Renal pelvis (tissue), 12 donors: ENCODE data around the gene TGFB1. TPM values are rescaled to one million over a fixed set of nuclear protein-coding genes. Genes with fewer than 3 reads are reported as not detected.
"Not testable (repeated sequence)": the region's sequence is repeated elsewhere in the genome, so short reads cannot be mapped to it uniquely, and the experiment has no call there.

Experiments
- DNase-seq: peaks from one replicate; pipeline ENCODE4 v3.0.0-alpha.2; 2013
- long read RNA-seq, 16 experiments: transcript quantifications; one replicate each; lab custom pipeline, GENCODE V29; 2026
- polyA plus RNA-seq, 3 donors: library from polyadenylated mRNA; unstranded; fragments of 120-200 nt; gene quantifications; one replicate each; pipeline ENCODE4 v1.2.1, GENCODE V29; 2013; ENCODE audit not compliant: insufficient read length in 3 of 3

The TGFB1 gene
- 10 to 100 TPM; 28.9 to 33.1 (median 29.3) TPM for polyA plus RNA-seq
- long read RNA-seq, donor 1, transcript TGFB1-201 (7 exons, 2,769 nt), result major isoform, 6 of 363 reads
- long read RNA-seq, donor 1, partial matches to known transcripts, result 337 of 363 reads
- long read RNA-seq, donor 1, other reads (novel, unspliced or antisense), result 20 of 363 reads
- long read RNA-seq, donor 2, transcript TGFB1-201 (7 exons, 2,769 nt), result major isoform, 16 of 16 reads
- long read RNA-seq, donor 2, partial matches to known transcripts, result 0 of 16 reads
- long read RNA-seq, donor 2, other reads (novel, unspliced or antisense), result 0 of 16 reads
- long read RNA-seq, donor 3, transcript TGFB1-201 (7 exons, 2,769 nt), result major isoform, 9 of 14 reads
- long read RNA-seq, donor 3, partial matches to known transcripts, result 5 of 14 reads
- long read RNA-seq, donor 3, other reads (novel, unspliced or antisense), result 0 of 14 reads
- long read RNA-seq, donor 4, transcript TGFB1-201 (7 exons, 2,769 nt), result major isoform, 10 of 10 reads
- long read RNA-seq, donor 4, partial matches to known transcripts, result 0 of 10 reads
- long read RNA-seq, donor 4, other reads (novel, unspliced or antisense), result 0 of 10 reads
- long read RNA-seq, donor 5, partial matches to known transcripts, result 0 of 2 reads
- long read RNA-seq, donor 5, other reads (novel, unspliced or antisense), result 0 of 2 reads
- long read RNA-seq, donor 6, transcript TGFB1-201 (7 exons, 2,769 nt), result major isoform, 12 of 286 reads
- long read RNA-seq, donor 6, partial matches to known transcripts, result 229 of 286 reads
- long read RNA-seq, donor 6, other reads (novel, unspliced or antisense), result 45 of 286 reads
- long read RNA-seq, donor 7, transcript TGFB1-201 (7 exons, 2,769 nt), result major isoform, 18 of 52 reads
- long read RNA-seq, donor 7, partial matches to known transcripts, result 27 of 52 reads
- long read RNA-seq, donor 7, other reads (novel, unspliced or antisense), result 7 of 52 reads
- long read RNA-seq, donor 8, partial matches to known transcripts, result 0 of 1 reads
- long read RNA-seq, donor 8, other reads (novel, unspliced or antisense), result 0 of 1 reads
- long read RNA-seq, donor 9, transcript TGFB1-201 (7 exons, 2,769 nt), result major isoform, 14 of 446 reads
- long read RNA-seq, donor 9, partial matches to known transcripts, result 417 of 446 reads
- long read RNA-seq, donor 9, other reads (novel, unspliced or antisense), result 15 of 446 reads
- long read RNA-seq, donor 10, transcript TGFB1-201 (7 exons, 2,769 nt), result major isoform, 10 of 147 reads
- long read RNA-seq, donor 10, partial matches to known transcripts, result 106 of 147 reads
- long read RNA-seq, donor 10, other reads (novel, unspliced or antisense), result 31 of 147 reads
- long read RNA-seq, donor 11, transcript TGFB1-201 (7 exons, 2,769 nt), result major isoform, 12 of 30 reads
- long read RNA-seq, donor 11, partial matches to known transcripts, result 18 of 30 reads
- long read RNA-seq, donor 11, other reads (novel, unspliced or antisense), result 0 of 30 reads
- long read RNA-seq, donor 12, transcript TGFB1-201 (7 exons, 2,769 nt), result major isoform, 21 of 21 reads
- long read RNA-seq, donor 12, partial matches to known transcripts, result 0 of 21 reads
- long read RNA-seq, donor 12, other reads (novel, unspliced or antisense), result 0 of 21 reads
- long read RNA-seq, donor 13, transcript TGFB1-201 (7 exons, 2,769 nt), result major isoform, 9 of 14 reads
- long read RNA-seq, donor 13, partial matches to known transcripts, result 5 of 14 reads
- long read RNA-seq, donor 13, other reads (novel, unspliced or antisense), result 0 of 14 reads
- long read RNA-seq, donor 14, result 0 reads
- long read RNA-seq, donor 15, transcript TGFB1-201 (7 exons, 2,769 nt), result major isoform, 16 of 92 reads
- long read RNA-seq, donor 15, partial matches to known transcripts, result 76 of 92 reads
- long read RNA-seq, donor 15, other reads (novel, unspliced or antisense), result 0 of 92 reads
- long read RNA-seq, donor 16, transcript TGFB1-201 (7 exons, 2,769 nt), result major isoform, 11 of 483 reads
- long read RNA-seq, donor 16, partial matches to known transcripts, result 461 of 483 reads
- long read RNA-seq, donor 16, other reads (novel, unspliced or antisense), result 11 of 483 reads

DNA sequence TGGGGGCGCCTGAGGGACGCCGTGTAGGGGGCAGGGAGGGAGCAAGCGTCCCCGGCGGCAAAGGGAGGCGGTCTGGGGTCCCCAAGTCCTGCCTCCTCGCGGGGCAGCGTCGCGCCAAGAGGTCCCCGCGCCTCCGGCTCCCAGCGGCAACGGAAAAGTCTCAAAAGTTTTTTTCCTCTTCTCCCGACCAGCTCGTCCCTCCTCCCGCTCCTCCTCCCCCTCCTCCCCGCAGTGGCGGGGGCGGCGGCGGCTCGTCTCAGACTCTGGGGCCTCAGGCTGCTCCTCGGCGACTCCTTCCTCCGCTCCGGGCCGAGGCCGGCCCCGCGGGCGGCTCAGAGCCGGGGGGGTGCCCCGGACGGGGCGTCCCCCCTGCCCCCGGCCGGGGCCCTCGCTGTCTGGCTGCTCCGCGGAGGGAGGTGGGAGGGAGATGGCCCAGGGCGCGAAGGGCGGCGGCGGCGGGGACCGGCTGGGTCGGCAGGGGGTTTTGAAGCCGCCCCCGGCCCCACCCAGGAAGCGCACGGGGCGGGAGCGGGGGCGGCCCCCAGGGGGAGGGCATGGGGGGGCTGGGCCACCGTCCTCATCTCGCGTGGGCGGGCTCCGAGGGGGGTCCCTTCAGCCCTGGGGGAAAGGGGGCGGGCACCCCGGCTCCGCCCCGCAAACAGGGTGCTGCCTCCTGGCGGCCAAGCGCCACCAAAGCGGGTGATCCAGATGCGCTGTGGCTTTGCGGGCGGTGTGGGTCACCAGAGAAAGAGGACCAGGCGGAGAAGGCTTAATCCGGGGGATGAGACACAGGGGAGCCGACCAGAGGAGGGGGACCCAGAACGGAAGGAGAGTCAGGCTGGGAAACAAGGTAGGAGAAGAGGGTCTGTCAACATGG lies at the start of gene TGFB1:
Gene TGFB1, minus strand, starts transcription at position 457 of the 877 bp plus-strand sequence. CDS start 878 bp downstream, outside the sequence.
- no peak for DNase-seq

GRCh38 chr19:41402010-41402409 lies 48.3 kb upstream of the TGFB1 start:
- DNase-seq, result no peak

DNA sequence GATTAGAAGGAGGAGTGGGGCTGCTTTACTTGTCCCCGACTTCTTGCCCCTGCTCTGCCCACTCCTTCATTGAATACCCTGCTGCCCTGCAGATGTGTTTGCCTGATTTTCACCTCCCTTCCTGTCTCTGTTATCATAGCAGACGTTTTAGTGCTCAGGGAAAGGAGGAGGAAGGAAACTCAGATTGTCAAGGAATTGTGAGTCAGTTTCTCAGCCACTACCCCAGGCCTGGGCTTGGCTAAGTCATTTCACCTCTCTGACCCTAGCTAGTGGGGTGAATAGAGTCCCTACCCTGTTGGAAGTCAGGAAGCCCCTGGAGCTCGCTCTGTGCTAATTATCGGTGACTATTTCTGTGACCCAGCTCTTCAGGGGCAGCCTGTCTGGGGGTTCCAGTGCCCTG lies 47.8 kb upstream of the TGFB1 start:
- no peak for DNase-seq

GRCh38 chr19:41399525-41399924 lies 45.8 kb upstream of the TGFB1 start:
- no peak for DNase-seq

DNA sequence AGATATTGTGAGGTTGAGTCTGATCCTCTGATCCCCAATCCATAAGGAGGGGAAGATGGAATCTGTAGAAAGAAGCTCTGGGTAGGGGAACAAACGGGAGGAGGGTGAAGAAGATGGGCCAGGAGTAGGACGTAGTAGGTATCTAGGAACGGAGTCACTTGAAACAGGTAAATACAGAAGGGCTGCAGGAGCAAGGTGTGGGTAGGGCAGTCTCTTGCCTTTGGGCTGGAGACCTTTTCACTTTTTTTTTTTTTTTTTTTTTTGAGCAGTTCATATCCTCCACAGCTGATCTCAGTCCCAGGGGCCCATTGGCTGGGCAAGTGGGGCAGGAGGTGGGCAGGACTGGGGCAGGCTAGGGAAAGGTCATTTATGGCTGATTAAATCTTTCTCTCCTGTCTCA lies 45.4 kb upstream of the TGFB1 start:
- no peak for DNase-seq

DNA sequence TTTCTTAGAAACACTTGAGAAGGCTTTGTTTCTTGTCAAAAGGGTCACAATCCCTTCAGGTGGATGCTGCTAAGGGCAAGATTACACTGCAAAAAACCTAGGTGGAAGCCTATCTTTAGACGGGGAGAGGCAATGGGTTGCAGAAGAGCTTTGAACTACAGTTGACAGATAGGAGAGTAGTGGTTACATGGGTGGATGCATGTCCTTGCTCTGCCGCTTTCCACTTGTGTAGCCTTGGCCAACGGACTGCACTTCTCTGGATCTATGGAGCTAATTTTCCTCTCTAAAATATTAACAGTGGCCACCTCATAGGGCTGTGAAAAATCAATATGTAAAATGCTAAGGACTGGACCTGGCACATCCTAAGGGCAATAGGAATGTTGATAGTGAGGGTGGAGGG lies 44.9 kb upstream of the TGFB1 start:
- no peak for DNase-seq

DNA sequence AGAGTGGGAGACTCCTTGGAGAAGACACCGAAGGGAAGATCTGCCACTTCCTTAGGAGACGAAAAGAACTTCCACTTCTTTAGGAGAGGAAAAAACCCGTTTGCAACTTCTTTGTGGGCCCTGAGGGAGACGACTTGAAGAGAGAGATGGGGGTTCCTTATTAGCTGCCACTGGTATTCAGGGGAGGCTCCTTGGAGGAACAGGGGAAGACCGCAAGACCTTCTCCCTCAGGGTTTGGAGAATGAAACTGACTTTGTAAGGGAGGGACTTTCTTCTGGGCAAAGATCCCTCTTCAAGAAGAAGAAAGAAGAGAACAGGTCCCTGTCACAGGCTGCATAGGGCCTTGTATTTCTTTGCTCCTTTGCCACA lies 44.3 kb upstream of the TGFB1 start:
- DNase-seq, result no peak

- peak; percentile 100 for DNase-seq
Measured at GRCh38 chr19:41397086-41398049, 43.6 kb upstream of the TGFB1 start, which contains the start of the genes BCKDHA and EXOSC5. Gene BCKDHA (plus strand): TSS chr19:41397818. CDS start chr19:41397828, 10 bp downstream. Gene EXOSC5 (minus strand): TSS chr19:41397359. CDS start chr19:41397328, 31 bp downstream.

DNA sequence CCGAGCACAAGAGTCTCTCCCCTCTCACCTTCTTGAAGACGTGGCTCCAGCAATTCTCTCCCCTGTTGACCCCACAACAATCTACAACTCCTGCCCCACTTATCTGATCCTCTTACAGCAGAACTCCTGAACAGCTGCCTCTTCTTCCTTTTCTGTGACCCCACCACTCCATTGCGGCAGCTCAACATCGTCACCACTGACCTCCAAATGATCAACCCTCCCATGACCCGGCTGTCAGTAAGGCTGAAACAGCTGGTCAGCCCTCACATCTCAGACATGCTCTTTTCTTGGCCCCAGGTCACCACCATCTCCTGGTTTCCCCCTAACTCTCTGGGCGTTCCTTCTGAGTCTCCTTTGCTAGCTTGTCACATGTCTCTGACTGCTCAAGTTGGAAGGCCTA lies 41.6 kb upstream of the TGFB1 start:
- no peak for DNase-seq

- DNase-seq, result no peak
Measured at GRCh38 chr19:41392775-41393174, 39.1 kb upstream of the TGFB1 start.

DNA sequence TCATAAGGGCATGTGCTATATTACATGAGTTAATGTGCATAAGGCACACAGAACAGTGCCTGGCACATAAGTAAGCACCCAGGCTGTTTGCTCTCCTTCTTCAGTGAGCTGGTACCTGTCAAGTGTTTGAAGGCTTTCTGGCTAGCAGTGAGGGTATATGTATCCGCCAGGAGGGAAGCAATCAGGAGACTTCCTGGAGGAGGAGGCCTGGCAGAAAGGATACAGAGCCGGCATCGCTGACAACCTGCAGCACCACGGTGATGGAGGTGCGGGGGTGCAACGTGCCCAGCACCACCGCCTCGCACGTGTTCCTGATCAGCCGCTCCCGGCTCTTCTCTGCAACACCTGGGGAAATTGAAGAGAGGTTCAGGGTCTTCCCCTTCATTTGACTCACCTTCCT lies 37.9 kb upstream of the TGFB1 start:
- DNase-seq, result no peak

GRCh38 chr19:41386442-41386841 lies 32.7 kb upstream of the TGFB1 start:
- DNase-seq, result no peak

GRCh38 chr19:41384351-41384750 lies 30.6 kb upstream of the TGFB1 start:
- no peak for DNase-seq

DNA sequence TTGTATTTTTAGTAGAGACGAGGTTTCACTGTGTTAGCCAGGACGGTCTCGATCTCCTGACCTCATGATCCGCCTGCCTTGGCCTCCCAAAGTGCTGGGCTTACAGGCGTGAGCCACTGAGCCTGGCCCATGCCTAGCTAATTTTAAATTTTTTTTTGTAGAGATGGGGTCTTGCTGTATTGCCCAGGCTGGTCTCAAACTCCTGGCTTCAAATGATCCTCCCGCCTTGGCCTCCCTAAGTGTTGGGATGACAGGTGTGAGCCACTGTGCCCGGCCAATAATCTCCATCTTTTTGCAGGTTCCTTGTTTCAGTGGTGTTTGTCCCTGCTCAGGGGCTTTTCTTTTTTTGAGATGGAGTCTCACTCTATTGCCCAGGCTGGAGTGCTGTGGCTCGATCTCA lies 27.8 kb upstream of the TGFB1 start:
- not testable (repeated sequence) for DNase-seq

GRCh38 chr19:41377977-41378709 lies 24.4 kb upstream of the TGFB1 start:
- no peak for DNase-seq

GRCh38 chr19:41376998-41377365 lies 23.3 kb upstream of the TGFB1 start:
- DNase-seq, result no peak
